SHP77 (cell line): ENCODE results near the gene DHRS1.

Experiments used
- DNase-seq, 2 experiments: peaks; one replicate each; lab custom pipeline; 2025; lab: John Stamatoyannopoulos, UW

DHRS1 gene

DNA sequence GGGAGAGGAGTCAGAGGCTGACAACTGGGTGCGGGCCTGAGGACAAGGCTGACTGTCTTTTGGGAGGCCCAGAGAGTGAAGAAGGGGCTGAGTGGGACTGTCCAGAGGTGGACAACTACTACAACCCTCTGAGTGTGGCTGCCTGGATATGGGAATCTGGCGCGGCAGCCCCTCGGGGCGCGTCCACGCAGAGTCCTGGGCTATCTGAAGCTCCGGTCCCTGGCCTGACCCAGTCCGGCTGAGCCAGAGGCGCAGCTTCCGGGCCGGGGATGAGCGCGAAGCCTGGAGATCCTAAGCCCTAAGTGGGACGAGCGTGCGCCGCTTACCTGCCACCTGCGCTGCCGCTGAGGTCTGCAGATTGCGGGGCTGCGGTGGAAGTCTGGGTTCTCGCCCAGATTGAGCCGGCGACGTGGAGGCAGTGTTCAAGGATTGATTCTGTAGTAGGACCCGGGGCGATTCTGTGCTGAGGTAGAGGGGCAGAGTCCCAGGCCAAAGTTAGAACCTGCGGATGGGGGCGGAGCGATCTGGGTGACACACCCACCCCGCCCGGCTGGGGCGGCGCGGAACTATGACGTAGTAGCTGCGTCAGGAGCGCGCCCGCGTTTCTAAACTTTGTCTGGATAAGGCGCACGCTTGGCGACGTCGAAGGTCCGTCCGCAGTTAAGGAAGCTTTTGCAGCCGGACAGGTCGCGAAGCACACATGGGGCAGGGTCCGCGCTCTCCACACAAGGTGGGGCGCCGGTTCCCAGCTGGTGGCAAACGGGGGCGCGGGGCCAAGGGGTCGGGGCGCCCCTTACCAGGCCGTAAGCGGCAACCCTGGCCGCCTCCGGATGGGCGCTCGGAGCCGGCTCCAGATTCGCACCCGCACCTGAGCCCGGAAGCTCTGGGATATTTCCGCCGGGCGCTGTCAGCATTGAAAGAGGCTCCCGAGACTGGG is at the start of gene DHRS1, which contains the start of gene NOP9:
DHRS1 (minus strand) TSS at position 526 of the 937 bp plus-strand sequence. CDS start 674 bp downstream, outside the sequence.
NOP9 (plus strand) TSS at position 596 of the 937 bp plus-strand sequence; CDS start at position 701, 105 bp downstream.
- DNase-seq, result peak; percentile 77 to 80

DNA sequence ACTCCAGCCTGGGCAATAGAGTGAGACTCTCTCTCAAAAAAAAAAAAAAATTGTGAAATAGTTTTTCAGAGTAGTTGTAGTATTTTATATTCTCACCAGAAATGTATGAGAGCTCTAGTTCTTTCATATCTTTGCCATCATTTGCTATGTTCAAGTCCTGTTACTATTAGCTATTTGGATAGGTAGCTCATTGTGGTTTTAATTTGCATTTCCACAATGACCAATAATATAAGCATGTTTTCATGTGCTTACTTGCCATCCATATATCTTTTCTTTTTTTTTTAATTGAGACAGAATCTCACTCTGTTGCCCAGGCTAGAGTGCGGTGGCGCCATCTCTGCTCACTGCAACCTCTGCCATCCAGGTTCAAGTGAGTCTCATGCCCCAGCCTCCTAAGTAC is 48.6 kb upstream of the DHRS1 start:
- no peak for DNase-seq

DNA sequence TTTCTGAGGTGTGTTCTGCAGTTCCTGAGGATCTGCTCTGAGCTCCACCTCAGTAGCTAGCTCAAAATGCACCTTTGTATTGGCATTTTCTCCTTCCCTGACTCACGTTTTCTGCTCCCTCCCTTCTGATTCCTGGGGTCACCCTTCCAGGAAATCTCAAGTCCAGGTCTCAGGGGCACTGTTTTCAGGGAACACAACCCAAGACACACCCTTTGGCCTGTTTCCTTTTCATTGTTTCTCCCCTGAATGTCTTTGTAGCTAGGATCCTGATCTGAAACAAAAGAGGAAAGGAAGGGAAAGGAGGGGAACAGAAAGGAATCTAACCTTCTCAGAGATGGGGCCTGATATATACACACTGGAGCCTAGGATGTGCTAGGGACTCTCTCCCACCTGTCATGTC is 47.6 kb upstream of the DHRS1 start:
- no peak for DNase-seq

DNA sequence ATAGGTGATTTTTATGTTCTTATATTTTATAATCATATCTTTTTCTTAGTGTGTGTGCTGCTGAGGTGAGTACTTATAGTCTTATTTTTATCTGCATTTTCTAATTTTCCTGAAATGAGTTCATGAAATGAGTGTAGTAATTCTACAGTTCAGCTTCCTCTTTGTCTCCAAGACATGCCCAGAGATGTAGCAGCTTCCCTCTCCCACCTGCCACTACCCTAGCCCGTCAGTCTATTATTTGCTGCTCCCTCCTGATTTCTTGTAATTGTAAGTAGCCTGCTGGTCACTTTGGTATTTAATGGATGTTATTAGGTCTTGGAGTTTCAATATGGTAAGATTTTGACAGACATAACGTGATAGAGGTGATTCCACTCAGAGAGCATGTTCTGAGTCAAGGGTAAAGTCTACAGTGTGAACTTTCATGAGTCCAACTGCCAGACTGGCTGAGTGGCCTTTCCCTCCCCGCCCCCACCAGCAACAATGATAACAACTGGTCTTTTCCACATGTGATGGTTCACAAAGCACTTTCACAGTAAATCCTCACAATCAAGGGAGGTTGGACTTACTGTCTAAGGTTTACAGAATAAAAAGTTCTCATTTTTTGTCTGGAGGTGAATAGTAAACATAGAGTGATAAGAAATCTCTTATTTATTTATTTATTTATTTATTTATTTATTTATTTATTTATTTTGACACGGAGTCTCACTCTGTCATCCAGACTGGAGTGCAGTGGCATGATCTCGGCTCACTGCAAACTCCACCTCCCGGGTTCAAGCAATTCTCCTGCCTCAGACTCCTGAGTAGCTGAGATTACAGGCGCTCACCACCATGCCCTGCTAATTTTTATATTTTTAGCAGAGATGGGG is 44.4 kb upstream of the DHRS1 start:
- DNase-seq, result no peak

DNA sequence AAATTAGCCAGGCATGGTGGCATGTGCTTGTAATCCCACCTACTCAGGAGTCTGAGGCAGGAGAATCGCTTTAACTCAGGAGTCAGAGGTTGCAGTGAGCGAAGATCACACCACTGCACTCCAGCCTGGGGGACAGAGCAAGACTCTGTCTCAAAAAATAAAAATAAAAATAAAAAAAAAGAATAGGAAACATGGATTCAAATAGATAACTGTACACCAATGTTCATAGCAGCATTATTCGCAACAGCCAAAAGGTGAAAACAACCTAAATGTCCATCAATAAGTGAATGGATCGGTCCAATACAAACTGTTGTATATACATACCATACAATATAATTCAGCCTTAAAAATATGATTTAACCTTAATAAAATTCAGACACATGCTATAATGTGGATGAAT is 43.3 kb upstream of the DHRS1 start:
- DNase-seq, result no peak

DNA sequence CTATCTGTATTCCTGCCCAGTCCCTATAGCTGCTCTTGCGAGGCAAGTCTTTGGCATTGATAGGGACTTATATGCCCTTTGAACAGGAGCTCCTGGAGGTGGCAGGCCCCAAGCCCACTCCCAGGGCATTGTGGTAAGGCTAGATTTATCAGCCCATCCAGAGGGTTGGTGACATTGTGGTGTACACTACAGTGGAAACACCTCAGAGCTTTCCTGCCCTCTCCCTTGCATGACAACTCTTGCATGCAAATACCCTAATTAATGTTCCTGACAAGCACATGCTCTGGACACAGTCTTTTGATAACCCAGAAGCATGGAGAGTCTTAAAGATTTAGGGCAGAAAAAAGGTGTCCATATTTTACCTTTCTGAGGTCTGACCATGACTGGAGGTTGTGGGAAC is 41.0 kb upstream of the DHRS1 start:
- DNase-seq, result no peak

DNA sequence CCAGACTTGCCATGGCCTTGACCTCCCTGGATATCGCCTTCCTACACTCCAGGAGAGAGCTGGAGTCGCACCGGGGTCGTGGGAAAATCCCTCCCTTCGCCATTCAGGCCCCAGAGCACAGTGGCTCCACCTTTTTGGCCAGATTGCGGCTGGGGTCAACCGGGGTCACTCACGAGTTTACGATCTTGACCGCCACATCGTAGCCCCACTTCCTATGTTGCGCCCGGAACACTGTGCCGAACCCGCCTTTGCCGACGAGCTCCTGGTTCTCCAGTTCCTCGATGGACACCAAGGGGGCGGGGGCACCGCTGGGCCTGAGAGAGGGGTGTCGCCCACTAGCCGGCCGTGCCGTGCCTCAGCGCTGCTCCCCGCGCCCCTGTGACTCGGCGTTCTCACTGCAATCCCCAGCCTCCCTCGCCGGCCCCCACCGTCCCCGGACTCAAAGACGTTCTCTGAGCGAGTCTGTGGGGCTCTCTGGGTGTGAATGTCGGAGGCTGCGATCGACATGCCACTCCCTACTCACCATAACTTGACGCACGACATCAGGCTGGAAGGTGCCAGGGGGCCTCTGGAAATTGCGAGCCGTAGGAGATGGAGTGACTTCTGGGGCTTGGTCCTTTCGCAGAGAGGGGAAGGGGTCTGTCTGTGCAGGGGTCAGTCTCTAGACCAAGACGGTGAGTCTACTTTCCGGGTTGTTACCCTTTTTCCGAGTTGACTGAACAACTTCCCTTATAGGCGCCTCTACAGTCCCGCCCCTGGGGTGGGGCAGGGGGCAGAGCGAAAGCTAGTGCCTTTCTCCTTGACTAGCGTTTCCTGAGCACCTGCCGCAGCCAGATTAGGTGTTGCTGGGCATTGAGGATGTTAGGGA is 39.9 kb upstream of the DHRS1 start, which contains the start of gene RIPK3:
RIPK3 (minus strand) TSS at position 708 of the 868 bp plus-strand sequence; CDS start at position 543, 165 bp downstream.
- no peak for DNase-seq

DNA sequence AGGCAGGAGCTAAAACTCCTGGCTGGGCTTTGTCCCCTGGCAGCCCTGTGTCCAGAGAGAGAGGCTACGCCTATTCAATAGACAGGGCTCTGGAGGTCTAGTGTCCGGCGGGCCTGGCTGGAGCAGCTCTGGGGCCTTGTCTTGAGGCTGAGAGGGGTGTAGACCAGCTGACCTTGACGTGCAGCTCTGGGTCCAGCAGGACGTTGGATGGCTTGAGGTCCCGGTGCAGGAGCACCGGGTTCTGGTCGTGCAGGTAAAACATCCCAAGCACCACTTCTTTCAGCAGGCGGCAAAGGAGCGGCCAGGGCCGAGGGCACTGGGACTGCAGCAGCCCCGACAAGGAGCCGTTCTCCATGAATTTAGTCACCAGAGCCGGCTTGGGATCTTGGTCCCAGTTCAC is 39.3 kb upstream of the DHRS1 start:
- DNase-seq, result no peak

DNA sequence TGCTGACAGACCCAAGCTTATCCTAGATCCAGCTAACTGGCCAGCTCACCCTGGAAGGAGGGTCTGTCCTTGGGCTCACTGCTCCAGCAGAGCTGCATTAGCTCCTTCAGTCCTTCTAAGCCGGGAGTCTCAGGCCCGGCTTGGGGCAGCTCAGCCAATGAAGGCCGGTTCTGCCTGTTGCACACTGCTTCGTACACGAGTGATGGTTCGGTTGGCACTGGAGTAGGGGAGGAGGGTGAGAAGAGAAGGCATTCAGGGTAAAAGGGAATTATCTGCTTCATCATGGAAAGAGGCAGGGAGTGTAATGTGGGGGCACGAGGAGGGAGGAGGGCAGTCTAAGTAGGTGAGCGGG is 38.2 kb upstream of the DHRS1 start:
- no peak for DNase-seq

DNA sequence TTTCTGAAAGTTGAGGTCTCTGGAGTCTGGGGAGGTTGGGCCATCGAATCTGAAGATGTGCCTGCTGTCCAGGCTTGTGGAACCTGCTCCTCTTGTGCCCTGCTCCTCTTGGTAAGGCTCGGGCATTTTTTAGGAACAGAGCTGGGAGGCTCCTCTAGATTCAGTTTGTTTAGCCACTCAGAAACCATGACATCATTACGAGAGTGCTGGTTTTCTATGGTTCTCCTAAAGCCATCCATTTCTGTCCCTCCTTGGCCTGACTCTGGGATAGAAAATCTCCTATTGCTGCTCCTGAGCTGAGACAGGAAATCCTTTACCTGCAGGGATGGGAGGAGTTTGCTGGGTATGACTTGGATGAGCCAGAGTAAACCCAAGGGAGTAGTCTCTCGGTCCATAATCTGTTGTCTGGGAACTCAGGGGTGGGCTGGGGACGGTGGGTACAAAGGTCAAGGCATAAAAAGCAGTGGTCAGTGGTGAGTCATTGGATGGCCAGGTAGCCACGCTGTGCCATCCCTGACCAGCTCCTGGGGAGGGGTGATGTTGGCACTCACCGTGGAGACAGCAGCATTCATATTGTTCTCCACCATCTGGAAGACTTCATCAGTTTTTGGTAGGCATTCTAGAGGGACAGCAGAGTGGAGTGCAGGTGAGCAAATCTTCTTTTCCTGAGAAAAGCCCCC is 37.7 kb upstream of the DHRS1 start:
- no peak for DNase-seq

DNA sequence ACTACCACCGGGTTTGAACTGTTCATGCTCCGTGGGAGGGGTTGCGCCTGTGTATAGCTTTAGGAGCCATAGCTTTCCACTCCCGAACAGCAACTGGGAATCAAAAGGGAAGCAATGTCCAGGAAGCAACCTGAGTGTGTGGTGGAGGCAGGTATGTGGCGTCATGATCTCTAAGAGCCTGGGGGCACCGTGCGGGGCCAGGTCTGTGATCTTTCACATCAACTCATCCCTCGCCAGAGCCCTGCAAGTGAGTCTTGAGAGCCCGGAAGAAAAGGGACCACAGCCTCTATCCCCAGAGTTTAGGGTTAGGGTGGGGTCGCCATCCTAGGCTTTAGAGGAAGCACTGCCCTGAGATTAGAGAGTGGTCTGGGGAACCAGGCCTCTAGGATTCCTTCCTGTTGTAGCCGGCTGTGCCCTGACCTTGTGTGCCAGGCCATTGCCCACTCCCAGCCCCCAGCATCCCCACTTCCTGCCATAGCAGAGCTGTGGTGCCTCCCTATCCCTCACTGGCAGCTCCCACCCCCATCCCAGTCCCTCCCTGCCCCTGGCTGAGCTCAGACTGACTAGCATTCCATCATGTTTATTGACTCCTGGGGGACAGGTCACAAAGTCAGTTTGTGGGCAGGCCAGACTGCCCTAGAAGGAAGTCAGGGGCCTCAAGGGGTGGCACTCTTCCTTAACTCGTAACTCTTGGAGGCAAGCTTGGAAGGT is 36.0 kb upstream of the DHRS1 start:
- DNase-seq, result no peak

DNA sequence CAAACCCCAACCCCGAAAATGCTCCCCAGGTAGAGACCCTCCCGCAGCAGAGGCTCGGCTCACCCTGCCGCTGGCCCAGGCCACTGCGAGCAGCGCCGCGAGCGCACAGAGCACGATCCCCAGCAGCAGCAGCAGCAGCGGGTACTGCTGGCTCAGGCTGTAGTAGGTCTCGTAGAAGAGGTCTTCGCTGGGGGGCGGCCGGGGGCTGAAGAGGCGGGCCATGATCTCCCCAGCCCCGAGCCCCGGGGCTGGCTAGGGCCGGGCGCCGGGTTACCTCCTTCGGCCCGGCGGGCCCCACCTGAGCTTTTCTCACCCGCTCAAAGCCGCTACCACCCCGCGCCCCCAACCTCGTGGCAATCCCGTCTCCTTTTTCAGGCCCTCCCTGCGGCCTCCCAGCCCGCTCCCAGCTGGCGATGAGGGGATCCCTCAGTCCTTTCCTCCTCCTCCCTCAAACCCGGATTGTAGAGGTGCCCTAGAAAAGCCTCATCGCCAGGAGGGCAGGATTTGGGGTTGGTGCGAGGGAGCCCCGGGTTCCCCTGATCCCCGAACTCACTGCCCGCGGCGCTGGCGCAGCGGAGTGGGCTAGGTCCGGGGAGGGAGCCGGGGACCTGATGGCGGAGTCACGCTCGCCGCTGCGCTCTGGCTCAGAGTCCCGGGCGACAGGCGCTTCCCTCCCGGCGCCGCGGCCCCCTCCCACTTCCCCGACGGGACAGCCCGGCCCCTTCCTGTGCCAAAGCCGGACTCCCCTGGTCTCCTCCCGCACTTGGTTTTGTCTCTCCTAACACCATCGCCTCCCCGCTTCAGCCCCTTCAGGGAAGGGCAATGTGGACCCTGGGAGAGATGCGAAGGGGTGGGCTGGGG is 35.1 kb upstream of the DHRS1 start, which contains the start of gene ADCY4:
ADCY4 (minus strand) TSS at position 641 of the 861 bp plus-strand sequence; CDS start at position 222, 419 bp downstream.
- DNase-seq, result no peak

DNA sequence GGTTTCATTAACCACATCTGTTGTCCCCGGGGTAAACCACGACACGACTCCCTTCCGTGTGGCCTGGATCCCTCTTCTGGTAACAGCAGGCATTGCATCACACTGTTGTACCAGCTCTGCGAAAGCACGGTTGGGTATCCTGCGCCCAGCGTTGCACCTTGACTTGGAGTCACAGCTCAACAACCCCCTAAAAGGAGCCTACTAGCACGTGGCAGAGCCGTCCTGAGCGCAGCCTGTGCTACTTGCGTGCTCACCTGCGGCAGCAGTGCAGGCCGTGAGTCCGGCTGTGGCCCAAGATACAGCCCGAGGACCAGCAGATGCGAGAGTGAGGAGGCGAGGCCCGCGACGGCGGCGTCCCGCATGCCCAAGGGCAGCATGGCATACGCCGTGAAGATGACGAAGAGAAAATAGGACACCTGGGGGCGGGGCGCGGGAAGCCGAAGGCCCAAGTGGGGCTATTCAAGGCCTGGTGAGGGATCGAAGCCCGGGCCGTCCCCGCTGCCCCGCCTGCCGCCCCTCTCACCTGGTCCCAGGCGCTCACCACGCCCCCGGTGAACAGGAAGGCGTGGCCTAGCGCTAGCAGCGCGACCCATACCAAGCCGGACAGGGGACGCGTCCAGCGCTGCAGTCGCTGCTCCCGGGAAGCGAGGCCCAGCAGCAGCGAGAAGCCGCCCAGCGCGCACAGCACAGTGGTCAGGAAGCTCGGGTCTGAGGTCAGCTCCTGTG is 32.9 kb upstream of the DHRS1 start:
- peak; percentile 74 to 76 for DNase-seq

DNA sequence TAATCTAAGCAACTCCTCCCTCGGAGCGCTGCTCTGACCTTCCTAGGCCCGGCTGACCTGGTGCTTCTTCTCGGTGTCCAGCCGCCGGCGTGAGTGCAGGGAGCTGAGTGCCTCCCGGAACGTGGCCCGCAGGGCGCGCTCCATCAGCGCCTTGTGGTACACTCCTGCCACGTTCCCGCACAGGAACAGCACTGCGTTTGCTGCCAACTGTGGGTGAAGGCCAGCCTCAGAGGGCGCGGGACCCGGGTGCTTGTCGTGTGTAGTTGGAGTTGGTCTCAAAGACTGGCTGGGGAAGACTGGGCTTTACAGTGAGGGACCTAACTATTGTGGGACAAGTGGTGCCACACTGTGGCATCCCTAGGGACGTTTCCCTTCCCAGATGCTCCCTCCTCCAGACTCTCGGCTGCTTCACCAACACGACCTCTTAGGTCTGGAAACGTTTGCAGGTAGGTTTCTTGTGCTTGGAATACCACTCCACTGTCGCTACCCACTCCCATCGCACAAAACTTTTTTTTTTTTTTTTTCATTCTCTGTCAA is 32.2 kb upstream of the DHRS1 start:
- peak in 1 of 2 experiments; percentile 49 for DNase-seq

DNA sequence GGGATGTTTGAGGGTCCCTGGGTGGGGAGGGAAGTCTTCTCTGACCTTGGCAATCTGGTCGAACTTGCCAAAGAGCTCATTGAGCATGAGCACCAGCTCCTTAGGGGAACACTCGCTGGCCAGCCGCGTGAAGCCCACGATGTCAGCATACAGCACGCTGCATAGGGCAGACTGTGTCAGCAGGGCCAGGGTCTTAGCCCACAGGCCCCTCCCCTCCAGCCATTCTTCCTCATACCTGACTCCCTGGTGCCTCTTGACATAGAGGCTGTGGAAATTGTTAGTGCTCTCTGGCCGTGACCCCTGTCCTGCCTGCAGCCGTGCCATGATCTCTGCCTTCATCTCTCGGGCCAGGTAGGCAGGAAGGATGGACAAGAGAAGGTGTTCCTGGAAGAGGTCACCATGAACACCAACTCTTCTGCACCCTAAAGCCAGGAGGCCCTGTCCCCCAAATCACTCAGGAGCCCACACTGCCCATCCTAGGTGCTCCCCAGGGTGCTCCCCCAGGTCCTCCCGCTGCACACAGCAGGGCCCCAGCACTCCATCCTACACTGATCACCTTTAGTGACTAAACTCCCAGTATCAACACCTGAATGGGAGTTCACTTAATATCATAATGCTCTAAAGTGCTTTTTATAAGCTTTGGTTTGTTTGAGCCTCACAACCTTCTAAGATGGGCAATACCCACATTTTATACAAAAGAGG is 31.5 kb upstream of the DHRS1 start:
- no peak for DNase-seq

DNA sequence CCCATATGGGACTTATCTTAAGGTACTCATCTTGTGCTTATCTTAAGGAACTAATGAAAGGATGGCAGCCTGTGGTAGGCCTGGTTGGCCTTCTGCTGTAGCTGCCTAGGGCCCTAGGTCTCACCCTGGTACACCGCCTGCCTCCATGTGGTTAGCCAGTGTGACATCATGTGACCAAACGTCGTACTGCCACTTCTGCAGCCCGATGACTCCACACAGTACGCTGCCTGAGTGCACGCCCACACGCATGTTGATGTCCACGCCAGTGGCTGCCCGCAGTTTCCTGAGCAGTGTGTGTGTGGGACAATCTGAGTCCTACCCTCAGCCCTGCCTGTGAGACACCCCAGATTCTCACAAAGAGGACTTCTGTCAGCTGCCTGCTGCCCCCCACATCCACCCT is 30.2 kb upstream of the DHRS1 start:
- DNase-seq, result no peak

DNA sequence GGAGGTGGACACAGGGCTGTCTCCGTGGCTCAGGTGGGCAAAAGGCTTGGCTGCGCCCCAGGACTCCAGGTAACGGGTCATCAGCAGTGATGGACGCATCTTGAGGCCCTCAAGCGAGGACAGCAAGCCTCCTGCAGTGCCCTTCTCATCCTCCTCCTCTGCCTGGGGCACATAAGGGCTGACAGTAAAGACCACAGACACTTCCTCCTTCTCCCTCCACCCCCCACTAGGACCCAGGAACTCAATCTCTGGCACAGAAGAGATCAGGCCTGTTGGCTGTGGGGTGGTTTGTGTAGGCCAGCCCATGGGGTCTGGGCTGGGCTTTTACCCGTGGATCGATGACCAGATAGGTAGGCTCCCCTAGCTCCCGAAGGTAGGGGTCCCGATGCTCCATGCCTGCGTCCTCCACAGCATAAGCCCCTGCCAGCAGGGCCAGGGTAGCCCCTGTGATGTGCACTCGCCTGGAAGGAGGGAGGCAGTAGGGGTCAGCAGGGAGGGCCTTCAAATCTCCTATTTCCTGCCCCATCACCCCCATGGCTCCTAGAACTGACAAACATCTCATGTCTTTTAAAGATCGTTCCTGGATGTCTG is 29.6 kb upstream of the DHRS1 start:
- DNase-seq, result no peak
